Stimulated activated naive CD8-positive, alpha-beta T cell treated with anti-CD3 and anti-CD28 coated beads, Interleukin-15, Interleukin-2, amounts not matched to agents 100 U/mL and 50 U/mL, for 24 hours (primary cell): ENCODE results near the gene DNAH5.
A peak's percentile ranks its signal among the peaks of the same experiment; 100 is the strongest.

Experiments
- ATAC-seq: fragments of 150-1000 bp; cut with Tn5 transposase; one replicate; pipeline ENCODE4 v1.10.0; 2021
- DNase-seq: peaks from one replicate; pipeline ENCODE4 v3.0.0; 2021

Gene DNAH5

DNA sequence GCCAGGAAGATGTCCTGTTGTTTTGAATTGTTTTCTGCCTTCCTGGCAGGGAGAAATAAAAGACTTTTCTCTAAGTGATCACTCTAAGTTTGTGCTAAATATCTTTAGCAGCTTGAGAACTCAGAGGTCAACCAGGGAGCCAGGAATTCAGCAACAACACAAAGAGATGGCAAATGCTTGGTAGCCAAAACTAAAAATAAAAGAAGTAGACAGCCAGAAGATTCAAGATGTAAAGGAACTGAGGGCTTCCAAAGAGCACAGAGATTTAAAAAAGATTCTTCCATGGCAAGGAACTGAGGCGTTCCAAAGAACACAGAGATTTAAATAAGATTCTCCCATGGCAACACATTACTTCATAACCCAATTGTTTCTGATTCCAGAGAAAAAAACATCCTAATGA is 9.6 kb downstream of the DNAH5 start:
- no peak for DNase-seq
- ATAC-seq: no peak

DNA sequence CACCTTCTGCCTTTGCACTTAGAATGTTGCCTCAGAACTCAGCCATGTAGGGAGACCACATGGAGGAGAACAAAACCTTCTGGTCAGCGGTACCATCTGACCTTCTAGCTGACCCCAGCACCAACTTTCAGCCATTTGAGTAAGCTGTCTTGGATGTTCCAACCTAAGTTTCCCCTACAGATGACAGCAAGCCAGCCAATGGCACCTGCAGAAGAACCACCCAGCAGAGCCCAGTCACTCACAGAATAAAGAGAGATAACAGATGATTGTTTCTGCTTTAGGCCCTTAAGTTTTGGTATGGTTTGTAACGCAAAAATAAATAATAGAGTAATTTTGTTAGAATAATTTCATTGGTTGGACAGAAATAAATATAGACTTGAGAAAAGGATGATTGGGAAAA is 10.4 kb downstream of the DNAH5 start:
- ATAC-seq (no peak), DNase-seq (no peak)

DNA sequence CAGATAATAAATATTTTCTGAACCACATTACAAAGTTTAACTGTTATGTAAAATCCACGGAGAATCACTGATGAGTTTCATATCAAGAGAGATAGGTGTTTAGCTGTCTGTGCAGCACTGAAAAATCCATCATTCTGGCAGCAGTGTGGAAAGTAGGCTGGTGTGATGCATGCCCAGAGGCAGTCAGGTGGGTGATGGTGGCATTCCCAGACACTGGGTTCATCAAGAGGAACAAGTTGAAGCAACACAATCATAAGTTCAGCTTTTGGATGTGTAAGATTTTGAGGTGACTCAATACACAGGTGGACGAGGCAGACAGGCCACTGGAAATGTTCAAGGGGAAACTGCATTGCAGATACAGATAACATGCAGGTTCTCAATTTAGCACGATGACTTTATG is 11.9 kb downstream of the DNAH5 start:
- ATAC-seq (no peak), DNase-seq (no peak)

DNA sequence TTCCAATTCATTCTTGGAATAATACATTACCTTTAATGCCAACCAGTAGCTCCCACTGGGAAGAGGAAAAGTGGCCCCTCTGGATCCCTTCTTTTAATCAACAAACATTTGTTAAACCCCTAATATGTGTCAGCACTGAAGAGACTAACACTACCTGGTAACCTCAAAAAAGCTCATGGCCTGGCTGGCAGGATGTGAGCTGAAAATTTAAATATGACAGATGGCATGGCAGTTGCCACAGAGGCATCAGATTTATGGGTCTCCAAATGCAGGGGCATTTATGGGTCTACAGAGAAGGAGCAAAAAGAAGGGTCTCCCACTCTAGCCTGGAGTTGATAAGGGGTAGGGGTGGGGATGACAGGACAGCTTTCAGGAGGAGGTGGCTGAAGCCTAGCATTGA is 12.5 kb downstream of the DNAH5 start:
- DNase-seq (no peak), ATAC-seq (no peak)

DNA sequence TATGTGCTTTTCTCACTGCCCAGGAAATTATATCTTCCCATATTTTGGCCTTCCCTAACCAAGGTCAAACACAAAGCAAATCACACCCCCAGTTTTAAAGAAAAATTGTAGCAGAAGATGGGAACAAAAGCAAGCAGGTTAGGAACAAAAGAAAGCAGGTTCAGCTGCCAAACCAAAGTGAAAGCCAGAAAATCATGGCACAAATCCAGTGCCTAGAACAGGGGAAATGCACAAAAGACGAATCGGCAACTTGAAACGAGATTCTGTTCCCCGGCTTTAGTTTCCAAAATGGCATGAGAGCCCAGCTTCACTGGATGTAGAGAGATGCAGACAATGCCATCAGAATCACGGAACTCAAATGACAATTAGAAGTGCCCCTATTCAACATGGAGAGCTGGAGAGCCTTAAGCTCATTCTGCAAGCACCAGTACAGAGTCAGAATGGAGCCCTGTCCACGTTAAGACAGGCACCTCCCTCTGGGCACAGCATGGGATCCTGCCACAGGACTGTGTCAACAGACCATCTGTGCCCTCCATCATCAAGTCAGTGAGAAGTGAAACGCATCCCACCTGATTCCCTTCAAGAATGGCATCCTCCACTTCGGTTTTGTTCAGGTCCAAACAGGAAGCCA is 13.8 kb downstream of the DNAH5 start:
- no peak for ATAC-seq

DNA sequence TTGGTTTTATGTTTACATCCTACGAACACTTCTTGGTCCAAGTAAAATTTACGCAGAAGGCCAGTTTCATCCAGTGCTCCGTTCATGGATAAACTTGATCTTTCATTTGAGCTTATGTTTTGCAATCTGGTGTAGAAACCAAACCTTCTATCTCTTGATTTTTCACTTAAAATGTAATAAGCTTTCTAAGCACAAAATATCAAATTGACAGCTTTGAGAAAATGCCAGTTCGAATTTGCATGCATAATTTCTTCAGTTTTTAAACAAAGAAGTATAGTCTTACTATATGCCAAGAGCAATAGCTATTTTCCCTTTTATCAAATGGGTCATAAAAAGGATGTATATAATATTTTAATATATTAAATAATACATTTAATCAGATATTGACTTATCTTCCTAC is 17.8 kb downstream of the DNAH5 start:
- ATAC-seq: no peak
- DNase-seq: no peak

More for the DNA sequence above, 13.8 kb downstream of the DNAH5 start:
- DNase-seq: no peak

DNA sequence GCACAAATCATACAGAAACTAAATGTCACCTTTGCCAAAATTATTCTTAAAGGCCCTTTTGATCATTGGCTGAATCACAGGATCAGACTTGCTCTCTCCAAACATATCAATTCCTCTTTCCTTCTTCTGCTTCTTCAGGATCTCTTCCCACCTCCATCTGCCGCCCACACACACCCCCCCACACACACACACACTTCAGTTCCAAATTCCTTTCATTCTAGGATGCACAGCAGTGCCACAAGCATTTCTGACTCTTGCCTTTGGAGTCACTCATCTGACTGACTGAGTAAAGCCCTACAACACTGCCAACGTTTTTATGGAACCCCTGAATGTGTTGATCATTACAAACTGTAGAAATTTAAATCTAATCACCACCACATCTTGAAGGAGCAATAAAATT is 22.9 kb downstream of the DNAH5 start:
- DNase-seq (no peak), ATAC-seq (no peak)

DNA sequence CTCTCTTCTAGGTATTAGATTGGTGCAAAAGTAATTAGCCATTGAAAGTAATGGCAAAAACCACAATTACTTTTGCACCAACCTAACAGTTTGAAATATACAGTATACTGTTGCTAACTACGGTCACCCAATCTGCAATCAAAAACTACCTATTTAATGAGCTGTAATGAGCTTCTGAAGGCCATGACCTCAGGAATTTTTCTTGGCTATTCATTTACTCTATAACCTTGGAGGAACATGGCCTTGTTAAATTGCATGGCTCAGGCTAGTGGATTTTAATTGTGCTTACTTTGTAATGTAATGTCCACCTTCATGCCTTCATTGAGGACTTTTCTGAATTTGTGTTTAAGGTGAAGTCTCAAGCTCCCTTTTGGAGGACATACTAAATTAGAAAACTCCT is 24.7 kb downstream of the DNAH5 start:
- no peak for DNase-seq
- ATAC-seq: no peak

DNA sequence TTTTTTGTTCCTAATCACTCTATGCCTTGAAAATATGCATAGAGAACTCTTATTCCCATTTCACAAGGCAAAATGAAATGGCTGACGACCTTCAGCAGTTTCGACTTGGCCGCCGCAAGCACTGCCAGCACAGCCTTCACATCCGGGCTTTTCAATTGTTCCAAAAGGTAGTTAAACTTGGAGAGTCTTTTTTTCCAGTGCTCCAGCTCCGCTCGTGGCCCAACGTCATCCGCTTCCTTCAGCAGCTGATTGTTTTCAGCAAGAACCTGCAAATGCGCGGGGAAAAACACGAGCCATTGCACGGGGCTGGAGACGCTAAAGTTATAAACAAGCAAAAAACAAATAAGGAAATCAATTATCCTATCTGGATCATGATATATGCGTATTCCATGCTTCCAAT is 25.4 kb downstream of the DNAH5 start:
- no peak for ATAC-seq

DNA sequence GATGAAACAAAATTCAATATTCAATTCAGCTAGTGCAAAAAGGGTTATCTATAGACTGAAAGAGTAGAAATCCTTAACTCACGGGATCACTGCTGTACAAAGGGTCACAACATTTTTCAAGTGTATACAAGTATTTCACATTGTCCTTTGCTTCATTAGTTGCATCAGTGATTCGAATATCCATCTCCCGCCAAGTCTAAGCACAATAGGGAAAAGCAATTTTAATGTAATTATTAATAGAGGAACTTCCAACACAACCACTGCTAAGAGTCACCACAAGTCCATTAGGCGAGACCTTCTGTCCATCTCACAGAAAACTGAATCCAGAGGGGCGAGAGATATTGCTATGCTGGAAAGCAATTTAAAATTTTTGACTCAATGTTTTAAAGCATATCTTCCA is 27.4 kb downstream of the DNAH5 start:
- DNase-seq (no peak), ATAC-seq (no peak)

More for the DNA sequence above, 25.4 kb downstream of the DNAH5 start:
- no peak for DNase-seq

DNA sequence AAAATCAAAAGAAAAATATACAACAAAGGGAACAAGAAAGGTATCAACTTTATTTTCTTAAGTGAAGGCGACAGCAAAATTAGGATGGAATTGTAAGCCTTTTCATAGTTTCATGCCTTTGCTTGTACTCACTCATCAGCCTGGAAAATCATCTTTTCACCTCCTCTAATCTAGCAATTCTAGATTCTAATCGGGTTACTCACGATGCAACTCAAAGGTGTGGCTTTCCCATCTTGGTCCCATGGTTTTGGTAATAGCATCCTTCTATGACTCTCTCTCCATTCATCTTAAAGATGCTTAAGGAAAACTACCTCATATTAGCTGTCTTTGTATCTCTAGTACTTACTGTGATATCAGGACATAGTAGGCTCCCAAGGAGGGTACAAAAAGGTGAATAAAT is 30.5 kb downstream of the DNAH5 start:
- ATAC-seq (no peak), DNase-seq (no peak)

DNA sequence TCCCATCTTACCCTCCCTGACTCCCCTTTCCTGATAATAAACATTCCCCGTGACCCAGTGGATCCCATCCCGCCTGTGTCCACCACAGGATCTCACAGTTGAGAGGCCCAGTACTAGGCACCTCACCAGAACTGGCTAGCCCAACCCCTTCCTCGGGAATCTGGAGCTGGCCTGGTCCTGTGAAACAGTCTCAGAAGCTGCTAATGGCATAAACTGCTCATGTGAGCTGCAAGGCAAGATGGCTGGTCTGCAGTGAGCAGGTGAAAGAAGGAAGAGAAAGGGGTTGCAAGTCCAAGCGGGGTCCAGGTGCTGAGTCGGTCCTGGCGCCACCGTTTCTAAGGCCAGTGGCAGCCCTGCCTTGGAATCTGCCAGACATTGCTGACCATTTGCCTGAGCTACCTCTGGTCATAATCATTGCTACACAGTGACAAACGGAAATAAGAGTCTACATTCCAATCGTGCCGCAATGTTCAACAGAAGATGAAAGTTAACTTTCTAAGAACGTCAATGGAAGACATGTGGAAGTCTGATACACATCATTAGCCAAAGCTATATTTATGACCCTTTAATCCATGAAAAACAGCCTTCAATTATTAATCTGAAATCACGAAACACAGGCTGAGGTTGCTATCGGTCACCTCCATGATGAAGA is 33.7 kb downstream of the DNAH5 start:
- no peak for DNase-seq
- ATAC-seq: no peak

DNA sequence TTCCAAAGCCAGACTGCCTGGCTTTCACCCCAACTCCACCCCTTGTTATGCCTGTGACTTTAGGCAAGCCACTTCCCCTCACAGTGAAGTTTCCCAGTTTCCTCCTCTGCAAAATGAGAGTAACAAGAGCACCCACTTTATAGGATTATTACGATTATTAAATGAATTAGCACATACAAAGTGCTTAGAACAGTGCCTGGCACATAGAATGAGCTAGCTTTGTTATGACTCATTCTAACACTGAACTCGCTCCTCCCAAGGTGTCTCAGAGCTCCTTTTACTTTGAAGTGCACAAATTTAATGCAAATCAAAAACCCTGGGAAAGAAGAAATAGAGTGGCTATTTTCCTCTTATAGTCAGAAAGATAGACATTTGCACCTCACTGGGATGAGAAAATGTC is 34.3 kb downstream of the DNAH5 start:
- ATAC-seq (no peak), DNase-seq (no peak)

DNA sequence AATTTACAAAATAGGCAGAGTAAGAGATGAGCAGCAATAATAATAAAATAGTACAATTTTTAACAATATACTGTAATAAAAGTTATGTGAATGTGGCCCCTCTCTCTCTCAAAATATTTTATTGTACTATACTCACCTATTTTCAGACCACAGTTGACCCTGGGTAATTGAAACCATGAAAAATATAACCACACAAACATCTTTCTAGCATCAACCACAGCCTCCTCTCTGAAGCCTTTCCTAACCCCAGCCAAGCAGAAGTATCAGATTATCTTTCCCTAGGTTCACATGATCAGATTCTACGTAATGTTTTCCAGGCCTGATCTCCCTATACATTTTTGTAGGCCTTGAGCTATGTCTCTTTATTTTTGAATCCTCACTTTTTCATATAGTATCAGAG is 35.2 kb downstream of the DNAH5 start:
- no peak for DNase-seq
- ATAC-seq: no peak

DNA sequence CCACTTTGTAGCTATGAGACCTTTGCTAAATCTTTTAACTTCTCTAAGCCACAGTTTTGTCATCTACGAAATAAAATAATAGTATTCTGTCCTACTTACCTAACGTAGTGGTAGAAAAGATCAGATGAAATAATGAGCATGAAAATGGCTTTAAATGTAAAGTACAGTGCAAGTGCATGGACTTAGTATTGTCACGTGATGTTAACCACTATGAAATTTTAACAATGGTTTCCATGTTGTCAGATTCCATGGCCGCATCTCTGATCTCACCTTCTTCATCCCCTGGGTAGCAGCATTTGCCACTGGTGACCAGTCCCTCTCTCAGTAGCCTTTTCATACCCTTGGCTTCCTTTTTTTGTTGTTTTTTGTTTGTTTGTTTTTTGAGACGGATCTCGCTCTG is 45.9 kb downstream of the DNAH5 start:
- ATAC-seq (no peak), DNase-seq (no peak)

DNA sequence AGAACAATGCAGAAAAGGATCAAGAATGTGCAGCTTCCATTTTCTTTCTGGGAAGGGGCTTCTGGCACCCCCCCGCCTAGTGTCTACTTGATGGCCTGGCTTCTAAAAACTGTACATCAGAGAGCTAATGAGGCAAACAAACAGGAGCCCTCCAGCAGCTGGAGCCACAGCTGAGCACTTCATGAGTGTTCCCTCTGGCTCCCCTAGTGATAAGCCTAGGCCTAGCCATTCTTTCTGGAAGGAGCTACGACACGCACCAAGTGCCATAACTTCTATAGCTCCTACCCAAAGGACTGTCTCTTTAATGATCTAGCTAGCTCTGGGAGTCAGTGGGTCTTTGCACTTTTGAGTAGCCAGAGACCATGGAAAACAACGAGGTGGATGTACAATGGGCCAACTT is 66.1 kb downstream of the DNAH5 start:
- ATAC-seq: no peak
- DNase-seq: no peak

DNA sequence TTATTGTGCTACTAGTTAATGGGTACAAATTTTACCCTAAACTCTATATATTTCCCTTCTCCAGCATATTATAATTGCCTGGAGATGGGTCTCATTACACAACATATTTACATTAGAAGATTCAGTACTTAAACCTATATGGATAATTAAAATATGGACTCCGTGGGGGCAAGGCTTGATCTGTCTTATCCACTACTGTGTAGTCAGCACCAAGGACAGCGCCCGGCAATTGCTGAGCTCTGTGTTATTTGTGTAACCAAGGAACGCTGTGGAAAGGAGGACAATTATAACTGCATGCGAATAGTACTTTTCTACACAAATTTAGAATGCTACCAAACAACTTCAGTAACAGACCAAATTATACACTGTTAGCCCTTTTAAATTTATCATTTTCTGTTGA is 77.7 kb downstream of the DNAH5 start:
- no peak for ATAC-seq
- DNase-seq: peak; percentile 18

DNA sequence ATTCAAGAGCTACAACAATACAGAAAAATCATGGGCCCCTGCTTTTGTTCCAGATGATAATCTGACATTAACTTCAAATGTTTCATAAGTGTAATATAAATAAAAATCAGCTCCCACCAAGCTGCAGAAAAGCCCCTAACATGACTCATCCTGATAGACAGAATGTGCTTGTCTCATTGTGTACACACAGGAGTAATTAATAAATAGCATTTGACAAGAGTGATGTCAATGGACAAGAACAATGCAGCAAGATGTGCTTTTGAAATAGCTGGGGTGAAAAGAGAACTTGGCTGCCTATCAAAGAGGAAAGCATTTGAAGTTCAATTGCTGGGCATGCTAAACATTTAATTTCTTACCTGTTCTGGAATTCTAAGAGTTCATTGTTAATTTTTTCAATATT is 79.2 kb downstream of the DNAH5 start:
- ATAC-seq (no peak), DNase-seq (no peak)

DNA sequence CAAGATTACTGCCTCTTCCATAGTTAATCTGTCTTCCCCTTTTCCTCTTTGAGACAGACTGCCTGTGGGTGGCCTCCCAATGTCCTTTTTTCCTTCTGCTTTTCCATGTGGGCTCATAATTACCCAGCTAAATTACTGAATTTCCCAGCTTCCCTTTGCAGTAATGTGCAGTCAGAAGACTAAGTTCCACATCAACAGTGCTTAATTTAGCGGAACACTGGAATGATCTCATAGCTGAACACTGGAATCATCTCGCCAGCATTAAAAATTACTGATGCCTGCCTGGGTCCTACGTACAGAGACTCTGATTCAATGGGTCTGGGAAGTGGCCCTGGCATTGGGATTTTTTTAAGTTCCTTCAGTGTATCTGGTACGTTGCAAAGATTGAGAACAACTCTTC is 84.3 kb downstream of the DNAH5 start:
- DNase-seq: no peak
- no peak for ATAC-seq

DNA sequence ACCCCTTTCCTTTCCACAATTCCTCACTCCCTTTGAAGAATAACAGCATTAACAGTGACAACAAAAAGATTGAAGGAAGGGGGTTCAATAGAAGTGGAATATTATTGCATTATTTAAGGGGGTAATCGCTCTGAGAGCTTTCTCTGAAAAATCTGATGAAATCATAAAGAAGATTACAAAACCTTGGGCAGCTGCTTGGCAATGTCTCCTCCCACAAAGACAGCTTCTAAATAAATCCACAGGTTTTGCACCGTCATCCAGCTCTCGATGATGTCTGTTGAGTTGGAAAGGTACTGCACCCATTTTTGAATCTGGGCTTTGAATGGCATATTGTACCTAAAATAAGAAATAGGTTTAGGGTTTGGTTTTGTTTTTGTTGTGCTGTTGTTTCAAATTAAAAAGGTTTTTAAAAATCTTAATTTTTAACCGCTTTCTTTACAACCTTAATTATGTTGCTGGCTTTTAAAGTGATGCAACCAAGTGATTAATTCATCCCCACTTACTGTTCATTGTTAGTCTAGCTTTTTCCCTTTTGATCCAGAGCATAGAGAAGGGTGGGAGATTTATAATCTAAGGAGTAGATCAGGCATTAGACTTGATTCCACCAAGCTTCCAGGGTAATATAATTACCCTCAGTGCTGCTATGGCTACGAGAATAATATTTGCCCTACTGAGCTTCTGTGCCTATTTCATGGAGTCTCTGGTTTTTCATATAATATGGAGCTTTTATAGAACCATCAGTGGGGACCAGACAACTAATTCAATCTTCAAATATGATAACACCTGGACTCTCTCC is 85.0 kb downstream of the DNAH5 start:
- DNase-seq (no peak), ATAC-seq (no peak)

DNA sequence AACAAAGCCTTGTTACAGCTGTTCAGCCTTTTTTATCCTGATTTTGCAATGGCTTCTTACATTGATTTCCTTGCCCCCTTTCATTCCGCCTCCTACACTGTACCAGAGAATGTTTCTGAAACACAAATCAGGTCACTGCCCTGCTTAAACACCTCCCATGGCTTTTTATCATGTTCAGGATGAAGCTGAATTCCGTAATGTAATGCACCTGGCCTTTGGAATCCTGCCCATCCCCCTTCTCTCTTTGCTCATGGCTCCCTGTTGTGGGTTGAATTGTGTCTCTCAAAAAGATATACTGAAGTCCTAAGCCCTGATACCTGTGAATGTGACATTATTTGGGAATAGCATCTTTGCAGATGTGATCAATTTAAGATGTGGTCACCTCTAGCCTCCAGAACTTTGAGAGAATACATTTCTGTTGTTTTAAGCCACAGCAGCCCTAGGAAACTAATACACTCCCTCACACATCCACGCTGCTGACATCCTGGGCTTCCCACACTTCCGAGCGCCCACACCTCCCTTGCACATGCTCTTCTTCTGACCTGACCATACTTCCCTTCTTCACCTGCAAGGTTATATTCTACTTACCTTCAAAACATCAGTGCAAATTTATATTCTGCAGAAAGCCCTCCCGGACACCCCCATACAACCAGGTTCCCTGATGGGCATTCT is 101.2 kb downstream of the DNAH5 start:
- ATAC-seq (no peak), DNase-seq (no peak)

DNA sequence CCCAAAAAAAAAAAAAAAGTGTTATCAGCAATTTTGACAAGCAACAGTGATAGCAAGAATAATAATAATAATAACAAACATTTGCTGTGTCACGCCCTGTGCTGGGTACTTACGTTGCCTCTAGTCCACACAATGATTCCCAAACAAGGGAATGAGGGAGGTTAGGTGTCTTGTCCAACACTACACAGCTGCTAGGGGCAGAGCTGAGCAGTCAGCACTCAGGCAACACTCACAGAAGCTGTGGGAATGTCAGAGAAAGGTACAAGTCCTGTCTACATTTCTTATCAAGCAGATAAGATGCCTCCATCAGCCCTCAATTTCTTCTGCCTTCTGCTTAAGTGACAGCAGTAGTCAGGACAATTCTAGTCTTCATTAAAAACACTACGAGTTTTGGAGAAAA is 111.0 kb downstream of the DNAH5 start:
- ATAC-seq (no peak), DNase-seq (no peak)

DNA sequence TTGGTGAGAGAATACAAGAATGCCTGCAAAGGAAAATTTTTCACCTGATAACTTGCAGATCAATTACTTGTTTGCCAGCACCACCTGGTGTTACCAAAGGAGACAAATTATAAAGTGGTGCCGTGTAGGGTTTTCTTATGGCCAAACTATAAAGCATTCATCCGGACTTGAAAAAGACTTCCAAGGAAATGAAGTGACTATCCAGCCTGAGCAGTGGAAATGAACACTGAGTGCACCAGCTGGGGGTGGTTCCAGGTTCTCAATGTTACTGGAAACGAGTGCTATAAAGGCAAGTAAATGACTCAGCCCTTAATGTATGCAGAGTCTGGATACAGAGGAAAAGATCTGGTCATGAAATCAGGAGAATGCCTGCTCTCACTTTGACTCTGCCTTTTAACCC is 113.1 kb downstream of the DNAH5 start:
- DNase-seq (no peak), ATAC-seq (no peak)
